PFSK-1 (cell line): ENCODE results near the gene ZSCAN18.

Source experiments
- FOXP2 ChIP-seq: optimal IDR thresholded peaks from 2 replicates; pipeline ENCODE3; 2011; ENCODE audit warnings: borderline replicate concordance, control low read depth, inconsistent platforms; ENCODE audit not compliant: insufficient read depth; ENCODE audit errors: extremely low read length, extremely low read depth
- POLR2AphosphoS5 ChIP-seq: IDR thresholded peaks from 2 replicates; pipeline ENCODE4 v1.6.1; 2012; ENCODE audit warnings: low read depth, mild to moderate bottlenecking, control low read depth, low read length, moderate library complexity
- REST ChIP-seq, 2 experiments: IDR thresholded peaks; 2 replicates each; pipeline versions ENCODE4 v1.6.1 to v1.8.0; 2011 to 2012; ENCODE audit warnings: low read depth in 2 of 2, low read length in 2 of 2, control low read depth in 1 of 2, inconsistent platforms in 1 of 2, mild to moderate bottlenecking in 1 of 2, moderate library complexity in 1 of 2; ENCODE audit not compliant: insufficient read depth in 1 of 2
- SIN3A ChIP-seq: IDR thresholded peaks from 2 replicates; pipeline ENCODE4 v1.6.1; 2012; ENCODE audit warnings: mild to moderate bottlenecking, low read length, moderate library complexity, borderline replicate concordance; ENCODE audit not compliant: insufficient read depth
- TAF1 ChIP-seq: IDR thresholded peaks from 2 replicates; pipeline ENCODE4 v1.6.1; 2012; ENCODE audit warnings: low read length, control low read depth, borderline replicate concordance; ENCODE audit not compliant: insufficient read depth

The ZSCAN18 gene

GRCh38 chr19:58123354-58123753 lies 25.3 kb upstream of the ZSCAN18 start:
- TF ChIP-seq TAF1 (no peak), SIN3A (no peak), FOXP2 (no peak), POLR2AphosphoS5 (no peak), REST (IDR thresholded peaks at IDR 0.05; ENCODE audit: insufficient read depth in 1 of 2, low read depth in 2 of 2, low read length in 2 of 2) (no peak)

DNA sequence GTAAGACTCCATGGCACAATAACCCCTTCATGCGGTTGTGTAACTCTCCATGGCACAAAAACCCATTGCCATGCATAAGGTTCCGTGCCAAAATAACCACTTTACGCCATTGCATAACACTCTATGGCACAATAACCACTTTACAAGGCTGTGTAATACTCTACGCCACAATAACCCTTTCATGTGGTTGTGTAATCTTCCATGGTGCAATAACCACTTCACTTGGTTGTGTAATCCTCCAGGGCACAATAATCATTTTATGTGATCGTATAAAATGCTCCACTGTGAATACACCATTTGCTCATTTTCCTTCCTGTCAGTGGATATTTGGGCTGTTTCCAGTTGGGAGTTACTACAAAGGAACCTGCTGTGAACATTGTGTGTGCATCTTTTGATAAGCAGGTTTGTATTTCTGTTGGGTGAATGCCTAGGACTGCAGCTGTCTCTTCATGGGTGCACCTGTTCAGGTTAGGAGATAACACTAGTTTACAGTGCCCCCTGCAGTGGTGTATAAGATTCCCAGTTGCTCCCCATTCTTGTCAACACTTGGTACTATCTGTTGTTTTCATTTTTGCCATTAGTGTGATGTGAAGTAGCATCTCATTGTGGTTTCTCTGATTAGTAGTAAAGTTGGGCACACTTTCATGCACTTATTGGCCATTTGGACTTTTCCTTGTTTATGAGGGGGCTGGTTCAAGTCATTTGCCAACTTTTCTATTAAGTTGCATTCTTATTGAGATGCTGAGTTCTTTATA lies 21.1 kb upstream of the ZSCAN18 start:
- no peak for TF ChIP-seq TAF1
- no peak for TF ChIP-seq SIN3A
- TF ChIP-seq POLR2AphosphoS5, result no peak
- no peak for TF ChIP-seq REST (IDR thresholded peaks at IDR 0.05; ENCODE audit: insufficient read depth in 1 of 2, low read depth in 2 of 2, low read length in 2 of 2)
- TF ChIP-seq FOXP2, result no peak

DNA sequence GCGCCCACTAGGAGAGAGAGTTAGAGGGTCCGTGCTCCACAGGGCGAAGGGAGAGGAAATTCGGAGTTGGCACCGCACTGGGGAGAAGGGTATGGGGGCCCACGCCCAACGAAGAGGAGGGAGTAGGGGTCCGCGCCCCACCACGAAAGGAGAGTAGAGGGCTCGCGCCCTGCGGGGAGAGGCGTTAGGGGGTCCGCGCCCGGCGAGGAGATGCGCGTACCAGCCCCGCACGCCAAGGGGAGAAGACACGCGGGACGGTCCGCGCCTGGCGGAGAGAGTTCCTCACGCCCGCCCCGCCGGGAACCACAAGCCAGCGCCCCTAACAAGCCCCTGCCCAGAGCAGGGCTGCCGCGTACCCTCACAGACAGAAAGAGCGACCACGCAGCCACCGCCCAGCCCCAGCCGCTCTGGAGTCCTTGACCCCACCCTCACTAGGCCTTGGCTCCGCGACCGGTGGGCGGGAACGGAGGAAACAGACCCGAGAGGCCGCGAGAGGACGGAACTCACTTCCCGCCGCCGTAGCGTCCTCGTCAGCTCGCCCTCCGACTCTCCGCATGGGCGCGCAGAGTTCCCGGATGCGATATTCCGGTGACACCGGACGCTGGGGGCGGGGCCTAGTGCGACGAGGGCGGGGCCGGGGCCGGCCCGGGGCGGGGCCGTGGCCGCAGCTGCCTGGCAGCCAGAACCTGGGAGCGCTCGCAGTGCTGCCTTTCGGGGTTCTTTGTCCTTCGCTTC lies 20.0 kb upstream of the ZSCAN18 start:
- TF ChIP-seq TAF1 (no peak), POLR2AphosphoS5 (no peak), SIN3A (no peak), REST (IDR thresholded peaks at IDR 0.05; ENCODE audit: insufficient read depth in 1 of 2, low read depth in 2 of 2, low read length in 2 of 2) (no peak), FOXP2 (no peak)

DNA sequence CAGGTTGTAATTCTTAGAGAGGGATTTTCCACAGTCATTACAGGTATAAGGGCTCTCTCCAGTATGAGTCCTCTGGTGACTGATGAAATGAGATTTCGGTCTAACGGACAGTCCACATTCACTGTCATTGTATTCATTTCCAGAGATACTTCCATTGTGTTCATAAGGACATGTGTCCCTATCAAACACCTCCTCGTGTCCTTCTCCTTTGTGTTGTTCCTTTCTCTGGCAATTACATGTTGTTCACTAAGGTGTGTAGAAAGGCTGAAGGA lies 10.5 kb upstream of the ZSCAN18 start:
- TF ChIP-seq REST (IDR thresholded peaks at IDR 0.05; ENCODE audit: insufficient read depth in 1 of 2, low read depth in 2 of 2, low read length in 2 of 2), result no peak
- TF ChIP-seq FOXP2, result no peak
- TF ChIP-seq TAF1, result no peak
- no peak for TF ChIP-seq SIN3A
